Measurements from ENCODE around the gene DOCK1.

Gene DOCK1

GRCh38 chr10:126959906-126960685, 54.9 kb downstream of the DOCK1 start:
- Histone ChIP-seq H3K9me3 (ENCODE audit: control insufficient read depth, insufficient read depth, low read length) (no peaks in the 10 kb centered on the region; the same call in 1 of the 2 replicates), H3K9ac (ENCODE audit: low read depth, low read length) (no peak overlapping the region), H3K36me3 (ENCODE audit: insufficient read depth, low read length) (no peaks in the 10 kb centered on the region), H3K4me1 (ENCODE audit: insufficient read depth, low read length) (no peaks in the 10 kb centered on the region)

GRCh38 chr10:126963354-126963753, 58.1 kb downstream of the DOCK1 start:
- H3K9ac ChIP-seq (ENCODE audit: low read depth, low read length) = no peak overlapping the region
- H3K4me1 ChIP-seq (ENCODE audit: insufficient read depth, low read length) = no peaks in the 10 kb centered on the region
- H3K36me3 ChIP-seq (ENCODE audit: insufficient read depth, low read length) = no peaks in the 10 kb centered on the region
- H3K9me3 ChIP-seq (ENCODE audit: control insufficient read depth, insufficient read depth, low read length) = no peaks in the 10 kb centered on the region; the same call in 1 of the 2 replicates

GRCh38 chr10:126964190-126964589, 59.0 kb downstream of the DOCK1 start:
- Histone ChIP-seq H3K4me1 (ENCODE audit: insufficient read depth, low read length) (no peaks in the 10 kb centered on the region), H3K36me3 (ENCODE audit: insufficient read depth, low read length) (no peaks in the 10 kb centered on the region), H3K9ac (ENCODE audit: low read depth, low read length) (no peak overlapping the region), H3K9me3 (ENCODE audit: control insufficient read depth, insufficient read depth, low read length) (no peaks in the 10 kb centered on the region; the same call in 1 of the 2 replicates)

- Histone ChIP-seq H3K9ac (ENCODE audit: low read depth, low read length) (no peak overlapping the region), H3K4me1 (ENCODE audit: insufficient read depth, low read length) (no peaks in the 10 kb centered on the region; the same call in 1 of the 2 replicates), H3K9me3 (ENCODE audit: control insufficient read depth, insufficient read depth, low read length) (no peaks in the 10 kb centered on the region), H3K36me3 (ENCODE audit: insufficient read depth, low read length) (no peaks in the 10 kb centered on the region; the same call in 1 of the 2 replicates)
These were observed 61.7 kb downstream of the DOCK1 start for GRCh38 chr10:126966938-126967337.

GRCh38 chr10:126969310-126969709, 64.1 kb downstream of the DOCK1 start:
- Histone ChIP-seq H3K36me3 (ENCODE audit: insufficient read depth, low read length) (no peaks in the 10 kb centered on the region; the same call in 1 of the 2 replicates), H3K9ac (ENCODE audit: low read depth, low read length) (no peak overlapping the region), H3K9me3 (ENCODE audit: control insufficient read depth, insufficient read depth, low read length) (no peaks in the 10 kb centered on the region), H3K4me1 (ENCODE audit: insufficient read depth, low read length) (peaks cover 9% of the 10 kb centered on the region)

GRCh38 chr10:126972635-126973414, 67.6 kb downstream of the DOCK1 start:
- Histone ChIP-seq H3K9me3 (ENCODE audit: control insufficient read depth, insufficient read depth, low read length) (no peaks in the 10 kb centered on the region), H3K36me3 (ENCODE audit: insufficient read depth, low read length) (no peaks in the 10 kb centered on the region; the same call in 1 of the 2 replicates), H3K9ac (ENCODE audit: low read depth, low read length) (no peak overlapping the region), H3K4me1 (ENCODE audit: insufficient read depth, low read length) (peaks cover 9% of the 10 kb centered on the region)

- Histone ChIP-seq H3K9me3 (ENCODE audit: control insufficient read depth, insufficient read depth, low read length) (no peaks in the 10 kb centered on the region), H3K4me1 (ENCODE audit: insufficient read depth, low read length) (peaks cover 9% of the 10 kb centered on the region), H3K36me3 (ENCODE audit: insufficient read depth, low read length) (no peaks in the 10 kb centered on the region; the same call in 1 of the 2 replicates), H3K9ac (ENCODE audit: low read depth, low read length) (no peak overlapping the region)
These were observed 70.0 kb downstream of the DOCK1 start for GRCh38 chr10:126975221-126975620.

GRCh38 chr10:126977216-126977615, 72.0 kb downstream of the DOCK1 start:
- peaks cover 7% of the 10 kb centered on the region for H3K4me1 ChIP-seq (ENCODE audit: insufficient read depth, low read length)
- H3K9me3 ChIP-seq (ENCODE audit: control insufficient read depth, insufficient read depth, low read length) = no peaks in the 10 kb centered on the region
- no peak overlapping the region for H3K9ac ChIP-seq (ENCODE audit: low read depth, low read length)

GRCh38 chr10:126979311-126979710, 74.1 kb downstream of the DOCK1 start:
- Histone ChIP-seq H3K36me3 (ENCODE audit: insufficient read depth, low read length) (no peaks in the 10 kb centered on the region; the same call in 1 of the 2 replicates), H3K9me3 (ENCODE audit: control insufficient read depth, insufficient read depth, low read length) (no peaks in the 10 kb centered on the region), H3K4me1 (ENCODE audit: insufficient read depth, low read length) (no peaks in the 10 kb centered on the region; the same call in 1 of the 2 replicates), H3K9ac (ENCODE audit: low read depth, low read length) (no peak overlapping the region)

More at GRCh38 chr10:126977216-126977615, 72.0 kb downstream of the DOCK1 start:
- H3K36me3 ChIP-seq (ENCODE audit: insufficient read depth, low read length) = no peaks in the 10 kb centered on the region

GRCh38 chr10:126993208-126993607, 88.0 kb downstream of the DOCK1 start:
- no peak overlapping the region for H3K9ac ChIP-seq (ENCODE audit: low read depth, low read length)
- H3K4me1 ChIP-seq (ENCODE audit: insufficient read depth, low read length) = no peaks in the 10 kb centered on the region
- no peaks in the 10 kb centered on the region for H3K9me3 ChIP-seq (ENCODE audit: control insufficient read depth, insufficient read depth, low read length)
- peaks cover 15% of the 10 kb centered on the region; the same call in 1 of the 2 replicates for H3K36me3 ChIP-seq (ENCODE audit: insufficient read depth, low read length)

GRCh38 chr10:126997801-126998590, 92.8 kb downstream of the DOCK1 start:
- no peak overlapping the region for H3K9ac ChIP-seq (ENCODE audit: low read depth, low read length)
- H3K9me3 ChIP-seq (ENCODE audit: control insufficient read depth, insufficient read depth, low read length) = no peaks in the 10 kb centered on the region
- no peaks in the 10 kb centered on the region for H3K4me1 ChIP-seq (ENCODE audit: insufficient read depth, low read length)
- peaks cover 9% of the 10 kb centered on the region; the same call in 1 of the 2 replicates for H3K36me3 ChIP-seq (ENCODE audit: insufficient read depth, low read length)

GRCh38 chr10:127000598-127000997, 95.4 kb downstream of the DOCK1 start:
- H3K36me3 ChIP-seq (ENCODE audit: insufficient read depth, low read length) = peaks cover 9% of the 10 kb centered on the region; the same call in 1 of the 2 replicates
- H3K9ac ChIP-seq (ENCODE audit: low read depth, low read length) = no peak overlapping the region
- no peaks in the 10 kb centered on the region for H3K4me1 ChIP-seq (ENCODE audit: insufficient read depth, low read length)
- no peaks in the 10 kb centered on the region for H3K9me3 ChIP-seq (ENCODE audit: control insufficient read depth, insufficient read depth, low read length)

- Histone ChIP-seq H3K9ac (ENCODE audit: low read depth, low read length) (no peak overlapping the region), H3K36me3 (ENCODE audit: insufficient read depth, low read length) (peaks cover under 1% of the 10 kb centered on the region; the same call in 1 of the 2 replicates), H3K9me3 (ENCODE audit: control insufficient read depth, insufficient read depth, low read length) (no peaks in the 10 kb centered on the region), H3K4me1 (ENCODE audit: insufficient read depth, low read length) (no peaks in the 10 kb centered on the region)
These were observed 97.9 kb downstream of the DOCK1 start for GRCh38 chr10:127003032-127003685.
